HG03439 (cell line): ENCODE results near the gene SNTG2.

Experiments
- ATAC-seq: cut with Tn5 transposase; IDR thresholded peaks from one replicate; pipeline ENCODE4 v1.9.1; 2021; ENCODE audit warnings: mild to moderate bottlenecking, moderate library complexity; ENCODE audit not compliant: unreplicated experiment

The SNTG2 gene

GRCh38 chr2:1259746-1260145 is 309.1 kb downstream of the SNTG2 start:
- no peak for ATAC-seq

- no peak for ATAC-seq
These were observed 312.0 kb downstream of the SNTG2 start for GRCh38 chr2:1262609-1263008.

- no peak for ATAC-seq
These were observed 314.8 kb downstream of the SNTG2 start for GRCh38 chr2:1265454-1265853.

DNA sequence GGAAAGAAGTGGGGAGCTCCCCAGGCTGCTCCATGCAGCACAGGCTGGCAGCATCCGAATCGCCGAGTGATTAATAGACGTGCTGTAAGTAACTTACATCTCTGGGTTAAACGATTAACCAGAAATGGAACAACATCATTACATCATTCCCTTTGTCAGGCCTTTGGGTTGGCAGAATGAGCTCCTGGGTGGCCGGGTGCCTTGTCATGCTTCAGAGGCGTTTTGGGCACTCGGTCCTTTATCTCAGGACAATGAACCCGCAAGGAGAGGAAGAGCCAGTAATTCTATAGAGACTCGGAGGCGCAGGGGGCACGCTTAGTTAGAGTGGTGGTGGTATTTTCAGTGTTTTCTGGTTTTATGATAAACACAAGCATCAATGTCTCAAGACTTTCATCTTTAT is 315.7 kb downstream of the SNTG2 start:
- ATAC-seq, result no peak

GRCh38 chr2:1268034-1268433 is 317.4 kb downstream of the SNTG2 start:
- no peak for ATAC-seq

- ATAC-seq, result no peak
These were observed 319.2 kb downstream of the SNTG2 start for GRCh38 chr2:1269812-1270211.

DNA sequence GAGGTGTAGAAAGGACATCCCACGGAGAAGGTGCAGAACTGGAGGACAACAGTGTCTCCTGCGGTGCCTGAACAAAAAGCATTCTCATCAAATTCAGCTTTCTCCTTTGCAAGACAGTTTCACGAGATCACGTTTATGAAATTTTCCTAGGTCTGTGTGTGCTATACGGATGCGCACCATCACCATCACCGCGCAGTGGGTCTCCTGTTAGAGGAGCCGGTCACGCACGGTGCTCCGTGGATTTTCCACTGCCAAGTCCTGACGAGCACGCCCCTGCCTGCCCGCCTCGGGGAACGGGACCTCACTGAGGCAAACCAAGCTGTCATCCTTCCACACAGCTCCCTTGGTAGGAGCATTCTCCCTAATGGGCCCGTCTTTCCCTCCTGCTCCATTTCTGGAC is 322.2 kb downstream of the SNTG2 start:
- ATAC-seq, result no peak

GRCh38 chr2:1277634-1278033 is 327.0 kb downstream of the SNTG2 start:
- ATAC-seq, result no peak

GRCh38 chr2:1278125-1278524 is 327.5 kb downstream of the SNTG2 start:
- ATAC-seq, result no peak

GRCh38 chr2:1278861-1279260 is 328.2 kb downstream of the SNTG2 start:
- ATAC-seq, result no peak

DNA sequence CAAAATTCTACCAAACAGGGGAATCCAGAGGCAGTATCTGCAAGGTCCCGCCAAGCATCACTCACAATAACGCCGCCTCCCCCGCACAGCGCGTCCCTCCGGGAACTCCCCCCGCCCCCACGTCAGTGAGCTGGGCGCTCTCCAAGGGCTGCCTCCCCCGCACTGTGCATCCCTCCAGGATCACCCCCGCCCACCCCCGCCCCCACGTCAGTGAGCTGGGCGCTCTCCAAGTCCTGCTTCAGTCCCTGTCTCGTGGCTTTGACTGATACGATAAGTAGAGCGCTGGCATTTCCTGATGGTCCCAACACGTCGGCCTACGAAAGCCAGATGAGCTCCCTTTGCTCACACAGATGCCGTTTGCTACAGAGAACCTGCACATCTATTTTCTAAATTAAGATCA is 331.9 kb downstream of the SNTG2 start:
- no peak for ATAC-seq

GRCh38 chr2:1283020-1283801 is 332.6 kb downstream of the SNTG2 start:
- no peak for ATAC-seq

GRCh38 chr2:1283871-1284270 is 333.2 kb downstream of the SNTG2 start:
- ATAC-seq, result no peak

DNA sequence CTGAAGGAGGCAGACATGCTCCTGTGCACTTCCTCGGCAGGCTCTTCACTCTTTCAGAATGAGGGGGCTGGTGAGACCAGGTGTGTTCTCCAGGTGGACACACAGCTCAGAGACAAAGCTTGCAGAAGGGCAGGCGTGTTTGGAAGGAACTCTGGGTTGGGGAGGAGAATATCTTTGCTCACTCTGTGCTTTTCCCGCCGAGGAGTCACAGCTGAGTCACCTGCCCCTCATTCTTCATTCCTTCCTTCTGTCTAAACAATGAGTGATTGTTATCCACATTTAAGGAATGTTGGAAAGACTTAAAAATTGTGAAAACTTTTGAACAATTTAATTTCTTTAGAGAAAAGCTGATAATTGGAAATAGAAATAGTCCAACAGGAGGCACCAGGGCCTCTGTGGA is 336.3 kb downstream of the SNTG2 start:
- ATAC-seq, result no peak

DNA sequence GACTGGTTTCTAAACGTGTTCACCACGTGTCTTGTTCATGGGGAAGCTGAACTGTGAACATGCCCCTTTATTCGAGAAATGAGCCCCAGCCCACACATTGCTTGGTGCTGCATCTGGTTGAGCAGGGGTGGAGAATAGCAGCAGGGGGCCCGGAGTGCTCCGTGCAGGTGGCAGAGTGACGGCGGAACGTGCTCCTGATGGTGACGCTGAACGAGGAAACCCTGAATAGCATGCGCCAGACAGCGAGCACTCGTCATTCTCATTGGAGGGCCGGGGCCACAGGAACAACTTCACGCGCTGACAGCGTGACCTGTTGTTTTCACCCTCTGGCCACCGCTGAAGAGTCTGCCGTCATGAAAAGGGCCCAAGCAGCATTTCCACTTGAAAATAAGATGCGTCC is 336.8 kb downstream of the SNTG2 start:
- no peak for ATAC-seq

- no peak for ATAC-seq
These were observed 344.3 kb downstream of the SNTG2 start for GRCh38 chr2:1294900-1295299.

GRCh38 chr2:1295740-1296139 is 345.1 kb downstream of the SNTG2 start:
- ATAC-seq, result no peak

GRCh38 chr2:1297372-1298159 is 346.9 kb downstream of the SNTG2 start:
- no peak for ATAC-seq

GRCh38 chr2:1299043-1299442 is 348.4 kb downstream of the SNTG2 start:
- no peak for ATAC-seq

DNA sequence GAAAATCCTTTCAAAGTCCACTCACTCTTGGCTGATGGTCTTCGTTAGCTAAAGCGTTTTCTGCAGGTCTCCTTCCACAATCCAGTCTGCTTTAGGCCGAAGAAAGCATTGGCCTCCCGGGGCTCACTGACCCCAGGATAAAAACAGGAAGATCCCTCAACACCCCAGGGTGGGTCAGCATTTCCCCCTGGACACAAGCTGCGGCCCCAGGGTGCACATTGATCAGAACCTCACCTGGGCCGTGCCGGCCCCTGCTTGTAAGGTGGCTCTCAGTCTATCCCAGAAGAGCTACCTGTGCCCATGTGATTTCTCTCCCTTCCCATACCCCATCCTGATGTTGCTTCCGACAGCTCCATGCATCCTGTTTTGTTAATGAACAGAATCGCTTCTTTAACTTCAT is 349.6 kb downstream of the SNTG2 start:
- no peak for ATAC-seq

- no peak for ATAC-seq
These were observed 350.4 kb downstream of the SNTG2 start for GRCh38 chr2:1301056-1301455.

DNA sequence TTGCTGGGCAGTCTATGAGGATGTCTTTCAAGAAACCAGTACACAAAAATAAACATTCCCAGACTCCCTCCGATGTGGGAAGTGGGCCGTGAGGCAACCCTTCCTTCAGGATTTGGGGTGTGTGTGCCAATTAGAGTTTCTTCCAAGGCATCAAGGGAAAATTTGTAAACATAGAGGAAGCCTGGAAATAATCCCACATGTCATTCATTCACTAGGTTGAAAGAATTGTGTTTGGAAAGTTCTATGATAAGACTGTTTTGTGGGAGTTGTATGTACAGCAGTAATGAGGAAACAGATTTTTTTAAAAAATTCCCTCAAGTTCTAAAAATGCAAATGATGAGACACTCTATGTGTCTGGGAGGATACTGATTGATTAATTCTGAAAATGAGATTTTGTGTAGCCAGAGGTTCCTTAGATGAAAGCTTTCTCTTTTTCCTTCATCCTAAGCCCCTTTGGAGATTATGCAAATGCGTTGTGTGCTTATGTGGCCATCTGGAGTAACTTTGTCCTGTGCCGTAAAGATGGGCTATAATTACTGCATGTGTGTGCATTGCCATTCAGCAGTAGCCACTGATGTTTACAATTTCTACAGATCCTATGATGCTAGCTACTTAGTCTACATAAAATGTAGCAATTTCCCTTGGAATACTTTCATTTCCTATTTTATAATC is 354.8 kb downstream of the SNTG2 start:
- ATAC-seq, result no peak
